C4-2B (cell line): Measurements from ENCODE around the gene VIP.
A peak's percentile ranks its signal among the peaks of the same experiment; 100 is the strongest.

Source experiments
- ZFX ChIP-seq: fragments of 450-650 bp; IDR thresholded peaks from 2 replicates; pipeline ENCODE4 v1.6.1; 2017
- TF ChIP-seq, protein P1 (sequence below): fragments of 450-650 bp; conservative IDR thresholded peaks from 2 replicates; pipeline ENCODE4 v1.5.1; 2017; ENCODE audit warnings: mild to moderate bottlenecking

DNA sequence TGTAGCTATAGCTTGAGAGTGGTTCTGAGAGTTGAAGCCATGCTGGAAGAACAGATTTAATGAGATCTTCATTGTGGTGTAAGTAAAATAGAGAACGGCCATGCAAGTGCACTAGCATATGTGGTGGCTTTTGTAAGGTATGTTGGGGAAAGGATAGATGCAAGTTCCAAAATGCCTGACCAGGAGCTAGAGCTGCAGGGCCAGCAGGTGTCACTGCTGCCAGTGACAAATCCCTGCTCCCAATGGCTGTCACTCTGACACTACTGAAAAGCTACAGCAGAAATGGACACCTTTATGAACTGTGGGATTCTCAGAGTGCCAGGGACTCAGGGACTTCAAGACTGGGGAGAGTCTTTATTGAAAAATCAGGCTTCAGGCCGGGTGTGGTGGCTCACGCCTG is 23.1 kb upstream of the VIP start:
- TF ChIP-seq, protein P1, sequence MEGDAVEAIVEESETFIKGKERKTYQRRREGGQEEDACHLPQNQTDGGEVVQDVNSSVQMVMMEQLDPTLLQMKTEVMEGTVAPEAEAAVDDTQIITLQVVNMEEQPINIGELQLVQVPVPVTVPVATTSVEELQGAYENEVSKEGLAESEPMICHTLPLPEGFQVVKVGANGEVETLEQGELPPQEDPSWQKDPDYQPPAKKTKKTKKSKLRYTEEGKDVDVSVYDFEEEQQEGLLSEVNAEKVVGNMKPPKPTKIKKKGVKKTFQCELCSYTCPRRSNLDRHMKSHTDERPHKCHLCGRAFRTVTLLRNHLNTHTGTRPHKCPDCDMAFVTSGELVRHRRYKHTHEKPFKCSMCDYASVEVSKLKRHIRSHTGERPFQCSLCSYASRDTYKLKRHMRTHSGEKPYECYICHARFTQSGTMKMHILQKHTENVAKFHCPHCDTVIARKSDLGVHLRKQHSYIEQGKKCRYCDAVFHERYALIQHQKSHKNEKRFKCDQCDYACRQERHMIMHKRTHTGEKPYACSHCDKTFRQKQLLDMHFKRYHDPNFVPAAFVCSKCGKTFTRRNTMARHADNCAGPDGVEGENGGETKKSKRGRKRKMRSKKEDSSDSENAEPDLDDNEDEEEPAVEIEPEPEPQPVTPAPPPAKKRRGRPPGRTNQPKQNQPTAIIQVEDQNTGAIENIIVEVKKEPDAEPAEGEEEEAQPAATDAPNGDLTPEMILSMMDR: peak; percentile 36
- no peak for TF ChIP-seq ZFX
